Thyroid gland (tissue), 4 donors: ENCODE results near the gene TGM4.

ENCODE experiments used
- CTCF ChIP-seq, 6 experiments: fragments of 200-600 bp in 3 of 6; fragments of 450-650 bp in 3 of 6; sonication (generic) in 3 of 6; IDR thresholded peaks; one replicate each; pipeline ENCODE4 v1.5.1; 2016 to 2019; ENCODE audit warnings: antibody characterized with exemption in 6 of 6, mild to moderate bottlenecking in 2 of 6, inconsistent platforms in 1 of 6, moderate library complexity in 1 of 6
- POLR2A ChIP-seq, 2 donors: fragments of 450-650 bp; IDR thresholded peaks; one replicate each; pipeline ENCODE4 v1.6.1; 2017; ENCODE audit warnings: antibody characterized with exemption in 2 of 2, mild to moderate bottlenecking in 2 of 2, moderate library complexity in 1 of 2

GRCh38 chr3:44903314-44903713, 28.9 kb downstream of the TGM4 start:
- TF ChIP-seq CTCF (IDR thresholded peaks at IDR 0.05) (no peak), POLR2A (IDR thresholded peaks at IDR 0.05) (no peak)
